CD14-positive monocyte (primary cell): Measurements from ENCODE around the gene RER1. TPM values are rescaled to one million over a fixed set of nuclear protein-coding genes. Genes with fewer than 3 reads are reported as not detected.

ENCODE experiments used
- DNase-seq, 3 donors: peaks; one replicate each; pipeline ENCODE4 v3.0.0-alpha.2; 2011 to 2022
- H2AFZ ChIP-seq: 2 replicates; pipeline ENCODE4 v1.6.0; 2012; ENCODE audit warnings: mild to moderate bottlenecking, low read depth, low read length, inconsistent platforms; ENCODE audit not compliant: insufficient read depth, poor library complexity, severe bottlenecking
- H3K27ac ChIP-seq, 2 donors: 1 replicate in 1 of 2; 2 replicates in 1 of 2; pipeline ENCODE4 v1.5.1; 2012 to 2013; ENCODE audit warnings: low read length in 2 of 2, control low read depth in 1 of 2, inconsistent platforms in 1 of 2, low read depth in 1 of 2, mild to moderate bottlenecking in 1 of 2
- H3K27me3 ChIP-seq, 2 donors: one replicate each; pipeline versions ENCODE4 v1.6.0 to v1.6.1; 2011 to 2013; ENCODE audit warnings: low read length in 2 of 2; ENCODE audit not compliant: control insufficient read depth in 2 of 2, insufficient read depth in 2 of 2
- H3K36me3 ChIP-seq, 2 donors: replicated peaks in 1 of 2; 1 replicate in 1 of 2; 2 replicates in 1 of 2; pipeline versions ENCODE4 v1.5.1 to v1.6.1; 2012 to 2013; ENCODE audit warnings: low read length in 2 of 2, control low read depth in 1 of 2, inconsistent platforms in 1 of 2, mild to moderate bottlenecking in 1 of 2; ENCODE audit not compliant: insufficient read depth in 2 of 2, control insufficient read depth in 1 of 2
- H3K4me1 ChIP-seq, 2 donors: 1 replicate in 1 of 2; 2 replicates in 1 of 2; pipeline versions ENCODE4 v1.5.1 to v1.6.1; 2012 to 2013; ENCODE audit warnings: low read length in 2 of 2, control low read depth in 1 of 2, inconsistent platforms in 1 of 2, mild to moderate bottlenecking in 1 of 2, moderate library complexity in 1 of 2; ENCODE audit not compliant: insufficient read depth in 2 of 2, control insufficient read depth in 1 of 2
- H3K4me2 ChIP-seq: replicated peaks from 2 replicates; pipeline ENCODE3; 2012; ENCODE audit warnings: low read length, moderate library complexity, mild to moderate bottlenecking; ENCODE audit not compliant: poor library complexity, severe bottlenecking; ENCODE audit errors: extremely low read depth
- H3K4me3 ChIP-seq, 3 experiments: fragments of 200-600 bp in 1 of 3; sonication (generic) in 1 of 3; replicated peaks in 1 of 3; 1 replicate in 2 of 3; 2 replicates in 1 of 3; pipeline ENCODE4 v1.5.1; 2011 to 2013; ENCODE audit warnings: low read length in 3 of 3, mild to moderate bottlenecking in 3 of 3, control low read depth in 2 of 3, low read depth in 2 of 3, inconsistent platforms in 1 of 3, moderate library complexity in 1 of 3
- H3K79me2 ChIP-seq: 2 replicates; pipeline ENCODE4 v1.6.0; 2012; ENCODE audit warnings: mild to moderate bottlenecking, control low read depth, inconsistent platforms, low read length, moderate library complexity; ENCODE audit not compliant: insufficient read depth
- H3K9ac ChIP-seq: 2 replicates; pipeline ENCODE4 v1.6.0; 2017; ENCODE audit warnings: low read length, mild to moderate bottlenecking; ENCODE audit not compliant: insufficient read depth, poor library complexity, severe bottlenecking
- H3K9me3 ChIP-seq, 2 donors: replicated peaks in 1 of 2; 1 replicate in 1 of 2; 2 replicates in 1 of 2; pipeline versions ENCODE4 v1.5.1 to v1.6.1; 2012 to 2013; ENCODE audit warnings: low read length in 2 of 2, control low read depth in 1 of 2; ENCODE audit not compliant: control insufficient read depth in 1 of 2, insufficient read depth in 1 of 2
- H4K20me1 ChIP-seq: 2 replicates; pipeline ENCODE4 v1.6.0; 2012; ENCODE audit warnings: mild to moderate bottlenecking, low read length, control low read depth, moderate library complexity; ENCODE audit not compliant: insufficient read depth
- H3K27ac Mint-ChIP-seq, 7 donors: one replicate each; pipeline ENCODE4 v1.8.0; 2020; ENCODE audit warnings: mild to moderate bottlenecking in 7 of 7, mixed read lengths in 7 of 7, moderate library complexity in 6 of 7, inconsistent platforms in 2 of 7
- H3K27me3 Mint-ChIP-seq, 3 donors: one replicate each; pipeline ENCODE4 v1.8.0; 2021 to 2022; ENCODE audit warnings: low read depth in 3 of 3, mild to moderate bottlenecking in 3 of 3, mixed read lengths in 3 of 3, moderate library complexity in 3 of 3, inconsistent platforms in 1 of 3
- H3K36me3 Mint-ChIP-seq, 2 donors: one replicate each; pipeline ENCODE4 v1.8.0; 2020; ENCODE audit warnings: mixed read lengths in 2 of 2, inconsistent platforms in 1 of 2, mild to moderate bottlenecking in 1 of 2
- H3K4me1 Mint-ChIP-seq: one replicate; pipeline ENCODE4 v1.8.0; 2020; ENCODE audit warnings: mild to moderate bottlenecking, mixed read lengths
- H3K4me3 Mint-ChIP-seq, 2 donors: one replicate each; pipeline ENCODE4 v1.8.0; 2020; ENCODE audit warnings: mild to moderate bottlenecking in 2 of 2, mixed read lengths in 2 of 2, moderate library complexity in 1 of 2
- H3K9me3 Mint-ChIP-seq, 7 donors: one replicate each; pipeline ENCODE4 v1.8.0; 2020 to 2022; ENCODE audit warnings: mixed read lengths in 7 of 7, mild to moderate bottlenecking in 6 of 7, moderate library complexity in 6 of 7, inconsistent platforms in 2 of 7
- WGBS: methylation state at CpG from one replicate; pipeline ENCODE4 v1.1.5; 2013; ENCODE audit warnings: missing lambda C conversion rate; ENCODE audit not compliant: insufficient coverage; 5-methylcytosine and 5-hydroxymethylcytosine counted together
- intact Hi-C, 2 donors: fragments of 100-400 bp; cut with micrococcal nuclease; formaldehyde crosslinking; loops; one replicate each; pipeline versions ENCODE4 v1.15.0 to v1.15.1; 2023
- polyA plus RNA-seq, 3 donors: library from polyadenylated mRNA; depleted of rRNA in 1 of 3; unstranded in 2 of 3; stranded (reverse) in 1 of 3; fragments of 300-500 nt in 2 of 3; fragments of >200 nt in 1 of 3; fragmentation: Illumina TruSeq in 2 of 3; gene quantifications; 1 replicate in 2 of 3; 2 replicates in 1 of 3; pipeline ENCODE4 v1.2.3, GENCODE V29; 2012 to 2021
- TF ChIP-seq, protein P1 (sequence below): fragments of 200-600 bp; IDR thresholded peaks from one replicate; pipeline ENCODE4 v1.8.0; 2022; ENCODE audit warnings: antibody characterized with exemption, mild to moderate bottlenecking

Gene RER1
- polyA plus RNA-seq, 3 donors: 98.3 to 235 (median 193) TPM

DNA sequence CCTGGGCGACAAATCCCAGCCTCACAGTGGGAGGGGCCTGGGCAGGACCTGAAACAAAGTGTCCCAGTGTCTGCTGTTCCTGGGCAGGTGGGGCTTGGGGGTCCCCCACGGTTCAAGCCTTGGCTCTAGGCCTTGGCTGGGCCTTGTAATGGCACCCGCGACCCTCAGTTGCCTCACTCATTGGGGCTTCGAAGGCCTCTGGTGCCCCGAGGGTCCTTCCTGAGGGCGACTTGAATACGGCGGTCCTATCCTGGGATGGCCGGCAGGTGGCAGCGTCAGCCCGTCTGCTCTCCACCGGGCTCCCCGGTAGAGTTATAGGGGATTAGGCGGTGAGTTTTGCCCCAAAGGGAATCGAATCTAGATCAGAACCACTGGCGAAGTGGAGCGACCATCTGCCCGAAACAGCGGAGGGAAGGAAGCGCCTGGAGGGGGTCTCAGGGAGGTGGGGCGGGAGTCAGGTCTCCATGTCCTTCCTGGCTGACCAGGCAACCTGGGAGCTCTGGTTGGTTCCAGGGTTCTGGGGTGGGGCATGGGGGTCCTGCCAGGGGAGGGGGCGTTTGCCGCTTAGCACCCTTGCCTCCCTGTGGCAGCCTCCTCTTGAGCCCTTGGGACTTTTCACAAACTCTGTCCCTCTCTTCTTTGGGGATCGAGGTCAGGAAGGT lies 22.8 kb downstream of the RER1 start:
- peak overlapping the region; percentile 63 to 70 for H3K4me3 Mint-ChIP-seq
- TF ChIP-seq, protein P1, sequence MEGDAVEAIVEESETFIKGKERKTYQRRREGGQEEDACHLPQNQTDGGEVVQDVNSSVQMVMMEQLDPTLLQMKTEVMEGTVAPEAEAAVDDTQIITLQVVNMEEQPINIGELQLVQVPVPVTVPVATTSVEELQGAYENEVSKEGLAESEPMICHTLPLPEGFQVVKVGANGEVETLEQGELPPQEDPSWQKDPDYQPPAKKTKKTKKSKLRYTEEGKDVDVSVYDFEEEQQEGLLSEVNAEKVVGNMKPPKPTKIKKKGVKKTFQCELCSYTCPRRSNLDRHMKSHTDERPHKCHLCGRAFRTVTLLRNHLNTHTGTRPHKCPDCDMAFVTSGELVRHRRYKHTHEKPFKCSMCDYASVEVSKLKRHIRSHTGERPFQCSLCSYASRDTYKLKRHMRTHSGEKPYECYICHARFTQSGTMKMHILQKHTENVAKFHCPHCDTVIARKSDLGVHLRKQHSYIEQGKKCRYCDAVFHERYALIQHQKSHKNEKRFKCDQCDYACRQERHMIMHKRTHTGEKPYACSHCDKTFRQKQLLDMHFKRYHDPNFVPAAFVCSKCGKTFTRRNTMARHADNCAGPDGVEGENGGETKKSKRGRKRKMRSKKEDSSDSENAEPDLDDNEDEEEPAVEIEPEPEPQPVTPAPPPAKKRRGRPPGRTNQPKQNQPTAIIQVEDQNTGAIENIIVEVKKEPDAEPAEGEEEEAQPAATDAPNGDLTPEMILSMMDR: peak; percentile 95
- Histone ChIP-seq H3K4me2 (peak overlapping the region; percentile 51), H3K4me1 (peaks cover 24 to 46% of the 10 kb centered on the region in 2 donors), H3K27me3 (peaks cover 0 to 13% of the 10 kb centered on the region in 2 donors), H2AFZ (peak overlapping the region; percentile 61), H3K79me2 (peaks cover 5% of the 10 kb centered on the region), H3K9ac (no peak overlapping the region), H3K36me3 (no peaks in the 10 kb centered on the region), H3K27ac (no peak overlapping the region), H3K4me3 (no peak overlapping the region), H4K20me1 (no peaks in the 10 kb centered on the region), H3K9me3 (no peaks in the 10 kb centered on the region)
- peaks cover 0 to 4% (median 0%) of the 10 kb centered on the region in 7 donors for H3K9me3 Mint-ChIP-seq
- DNase-seq: peak; percentile 40 to 65 (median 58)
- 1% methylated on average over 22 of the region's 25 CpGs for WGBS
- peak overlapping the region in 6 of 7 donors; percentile 10 to 78 (median 44) for H3K27ac Mint-ChIP-seq
- H3K4me1 Mint-ChIP-seq: peaks cover 19% of the 10 kb centered on the region
- H3K36me3 Mint-ChIP-seq: peaks cover 1 to 2% of the 10 kb centered on the region in 2 donors
- peaks cover 28 to 50% (median 31%) of the 10 kb centered on the region in 3 donors for H3K27me3 Mint-ChIP-seq
- intact Hi-C loops: loop anchor here (2.0 to 10.0 kb wide), 7 partner anchors 113 to 492 kb away; partner anchors contain the start of genes PANK4 (in 1 of the 2) and TTC34 (in 1 of the 2)

DNA sequence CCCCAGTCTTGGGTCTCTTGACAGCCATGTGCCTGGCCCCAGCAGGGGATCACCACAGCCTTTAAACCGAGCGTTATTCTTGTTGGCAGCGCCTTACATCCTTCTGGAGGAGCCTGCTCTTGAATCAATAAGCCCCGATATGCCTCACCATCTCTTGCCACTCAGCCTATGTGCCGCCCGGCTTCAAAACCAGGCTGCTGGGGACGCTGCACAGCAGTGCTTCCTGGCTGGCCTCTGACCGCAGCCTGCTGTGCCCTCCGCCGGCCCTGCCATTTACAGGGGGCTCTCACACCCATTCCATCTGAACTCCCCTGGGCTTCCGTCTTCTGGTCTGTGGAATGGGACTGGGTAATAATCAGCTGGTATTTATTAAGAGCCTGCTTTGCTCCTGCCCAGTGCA lies 23.7 kb downstream of the RER1 start:
- Mint-ChIP-seq H3K27ac (no peak overlapping the region), H3K36me3 (no peaks in the 10 kb centered on the region), H3K27me3 (peaks cover 28 to 53% (median 28%) of the 10 kb centered on the region in 3 donors), H3K4me1 (peaks cover 19% of the 10 kb centered on the region), H3K4me3 (peak overlapping the region in 1 of 2 donors; percentile 75), H3K9me3 (peaks cover 0 to 4% (median 0%) of the 10 kb centered on the region in 7 donors)
- no peaks in the 10 kb centered on the region for H3K9me3 ChIP-seq
- WGBS: 78% methylated on average over 6 of the region's 11 CpGs
- H3K9ac ChIP-seq: no peak overlapping the region
- H3K36me3 ChIP-seq: no peaks in the 10 kb centered on the region
- no peak overlapping the region for H2AFZ ChIP-seq
- H3K27ac ChIP-seq: no peak overlapping the region
- peaks cover 5% of the 10 kb centered on the region for H3K79me2 ChIP-seq
- TF ChIP-seq, protein P1: no peak
- intact Hi-C loops: loop anchor here (2.0 to 10.0 kb wide), 3 partner anchors 231 to 389 kb away; partner anchors contain the start of gene TTC34 (in 1 of the 2)
- H3K27me3 ChIP-seq: peaks cover 0 to 13% of the 10 kb centered on the region in 2 donors
- H4K20me1 ChIP-seq: no peaks in the 10 kb centered on the region
- H3K4me3 ChIP-seq: no peak overlapping the region
- peaks cover 24 to 46% of the 10 kb centered on the region in 2 donors for H3K4me1 ChIP-seq
- no peak overlapping the region for H3K4me2 ChIP-seq
- DNase-seq: no peak
